GM12801 (cell line): ENCODE data around the gene PRKN.

ENCODE experiments used
- TF ChIP-seq, protein P1 (sequence below): IDR thresholded peaks from one replicate; pipeline ENCODE4 v1.5.1; 2011; ENCODE audit warnings: control low read depth; ENCODE audit not compliant: insufficient read length; ENCODE audit errors: extremely low read depth

PRKN gene

DNA sequence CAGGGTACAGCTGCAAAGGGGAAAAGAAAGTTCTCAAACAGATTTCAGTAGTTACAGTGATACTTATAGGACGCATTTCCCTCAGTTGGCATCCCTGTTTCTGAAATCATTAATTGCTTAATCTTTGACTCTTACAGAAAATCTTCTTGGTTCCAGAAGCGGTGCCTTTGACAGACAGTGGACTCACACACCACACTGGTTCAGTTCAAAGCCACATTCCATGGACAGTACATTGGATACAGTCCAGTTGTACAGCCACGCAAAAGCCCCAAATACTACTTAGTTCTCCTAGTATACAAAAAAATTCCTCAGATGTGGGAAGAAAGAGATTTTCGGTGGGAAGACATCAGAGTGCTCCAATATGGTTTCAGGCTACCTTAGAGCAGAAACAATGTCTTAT is 460.4 kb downstream of the PRKN start:
- TF ChIP-seq, protein P1, sequence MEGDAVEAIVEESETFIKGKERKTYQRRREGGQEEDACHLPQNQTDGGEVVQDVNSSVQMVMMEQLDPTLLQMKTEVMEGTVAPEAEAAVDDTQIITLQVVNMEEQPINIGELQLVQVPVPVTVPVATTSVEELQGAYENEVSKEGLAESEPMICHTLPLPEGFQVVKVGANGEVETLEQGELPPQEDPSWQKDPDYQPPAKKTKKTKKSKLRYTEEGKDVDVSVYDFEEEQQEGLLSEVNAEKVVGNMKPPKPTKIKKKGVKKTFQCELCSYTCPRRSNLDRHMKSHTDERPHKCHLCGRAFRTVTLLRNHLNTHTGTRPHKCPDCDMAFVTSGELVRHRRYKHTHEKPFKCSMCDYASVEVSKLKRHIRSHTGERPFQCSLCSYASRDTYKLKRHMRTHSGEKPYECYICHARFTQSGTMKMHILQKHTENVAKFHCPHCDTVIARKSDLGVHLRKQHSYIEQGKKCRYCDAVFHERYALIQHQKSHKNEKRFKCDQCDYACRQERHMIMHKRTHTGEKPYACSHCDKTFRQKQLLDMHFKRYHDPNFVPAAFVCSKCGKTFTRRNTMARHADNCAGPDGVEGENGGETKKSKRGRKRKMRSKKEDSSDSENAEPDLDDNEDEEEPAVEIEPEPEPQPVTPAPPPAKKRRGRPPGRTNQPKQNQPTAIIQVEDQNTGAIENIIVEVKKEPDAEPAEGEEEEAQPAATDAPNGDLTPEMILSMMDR: no peak

DNA sequence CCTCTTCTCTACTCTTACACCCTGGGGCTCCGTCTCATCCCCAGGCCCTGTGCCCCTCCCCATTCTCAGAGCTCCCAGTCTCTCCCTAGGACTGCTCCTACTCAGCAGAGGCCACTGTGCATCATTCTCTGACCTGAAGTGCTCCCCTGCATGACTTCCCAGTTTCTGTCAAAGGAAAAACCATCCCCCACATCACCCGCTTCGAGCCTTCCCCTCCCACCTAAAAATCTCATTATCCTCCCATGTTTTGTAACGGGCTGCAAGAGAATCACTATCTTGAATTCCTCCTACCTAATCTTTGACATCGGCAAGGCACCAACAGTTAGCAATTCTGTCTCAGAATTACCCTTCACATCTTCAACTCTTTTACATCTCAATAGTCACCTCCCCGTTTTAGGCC is 463.0 kb downstream of the PRKN start:
- TF ChIP-seq, protein P1: no peak

DNA sequence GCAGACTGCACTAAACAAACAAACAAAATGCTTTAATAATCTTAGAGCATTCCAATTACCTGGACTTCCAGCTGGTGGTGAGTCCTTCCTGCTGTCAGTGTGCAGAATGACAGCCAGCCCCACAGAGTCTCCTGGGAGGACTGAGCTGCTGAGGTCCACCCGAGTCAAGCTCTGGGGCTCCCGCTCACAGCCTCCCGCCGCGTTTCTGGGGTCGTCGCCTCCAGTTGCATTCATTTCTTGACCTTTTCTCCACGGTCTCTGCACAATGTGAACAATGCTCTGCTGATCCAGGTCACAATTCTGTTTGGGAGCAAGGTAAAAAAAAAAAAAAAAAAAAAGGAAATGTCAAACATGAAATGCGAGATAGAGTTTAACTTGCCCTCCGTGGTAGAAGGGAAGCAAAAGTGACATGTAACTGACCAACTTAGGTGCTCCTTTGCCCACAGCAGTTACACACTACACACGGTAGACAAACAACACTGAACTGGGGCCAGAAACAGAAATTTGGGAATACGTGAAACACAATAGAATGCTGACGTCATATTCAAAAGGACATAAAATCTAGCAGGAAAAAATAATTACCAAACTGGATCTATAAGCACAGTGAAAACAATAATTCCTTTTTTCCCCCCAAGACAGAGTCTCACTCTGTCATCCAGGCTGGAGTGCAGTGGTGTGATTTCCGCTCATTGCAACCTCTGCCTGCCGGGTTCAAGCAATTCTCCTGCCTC is 464.9 kb downstream of the PRKN start:
- TF ChIP-seq, protein P1: no peak

DNA sequence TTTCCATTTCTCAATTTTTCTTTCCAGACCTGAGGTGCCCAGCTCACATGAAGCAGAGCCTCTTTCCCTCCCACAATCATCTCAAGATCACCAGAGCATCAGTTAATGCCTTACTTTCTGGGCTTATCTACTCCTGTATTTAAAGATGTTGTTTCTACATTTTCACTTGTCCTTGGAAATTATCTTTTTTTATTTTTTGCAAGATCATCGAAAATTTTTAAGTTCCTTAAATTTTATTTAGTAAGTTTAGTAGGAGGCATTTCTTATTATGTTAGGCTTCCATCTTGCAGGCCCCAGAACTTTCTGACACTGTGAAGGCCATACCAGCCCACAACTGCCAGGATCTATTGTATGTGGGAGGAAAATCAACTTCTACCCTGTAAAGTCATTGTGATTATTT is 466.0 kb downstream of the PRKN start:
- TF ChIP-seq, protein P1: no peak

DNA sequence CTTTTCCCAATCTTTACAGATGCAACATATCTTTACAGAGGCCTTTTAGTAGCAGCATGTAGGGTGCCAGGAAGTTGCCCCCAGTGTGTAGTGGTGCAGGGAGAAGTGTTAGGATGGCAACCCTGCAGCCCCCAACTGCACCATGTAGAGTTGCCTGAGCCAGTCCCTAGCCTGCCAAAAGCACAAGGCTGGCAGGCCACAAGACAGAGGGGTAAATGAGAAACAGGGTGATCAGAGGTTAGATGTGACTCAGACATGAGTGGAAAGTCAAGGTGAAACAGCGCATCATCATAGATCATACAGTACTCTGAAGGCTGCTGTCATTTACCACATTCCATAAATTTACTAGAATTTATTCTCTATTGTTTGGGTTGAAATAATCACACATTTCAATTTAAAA is 467.5 kb downstream of the PRKN start:
- TF ChIP-seq, protein P1: no peak

DNA sequence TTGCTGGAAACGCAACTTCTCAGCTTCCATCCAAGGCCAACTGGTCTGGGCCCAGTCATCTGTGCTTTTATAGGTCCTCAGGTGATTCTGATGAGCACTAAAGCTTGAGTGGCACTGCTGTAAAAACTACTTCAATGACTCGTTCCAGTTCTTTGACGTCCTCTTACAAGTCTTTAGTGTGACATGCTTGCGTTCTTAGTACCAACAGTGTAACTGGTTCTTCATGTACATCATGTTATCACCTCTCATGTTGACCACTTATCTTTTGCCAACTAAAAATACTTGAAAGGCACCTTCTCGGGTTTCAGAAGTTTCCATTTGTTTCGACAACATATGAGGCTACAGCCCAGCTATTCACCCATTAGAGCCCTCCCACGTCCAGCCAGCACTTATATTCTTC is 468.9 kb downstream of the PRKN start:
- TF ChIP-seq, protein P1: no peak

DNA sequence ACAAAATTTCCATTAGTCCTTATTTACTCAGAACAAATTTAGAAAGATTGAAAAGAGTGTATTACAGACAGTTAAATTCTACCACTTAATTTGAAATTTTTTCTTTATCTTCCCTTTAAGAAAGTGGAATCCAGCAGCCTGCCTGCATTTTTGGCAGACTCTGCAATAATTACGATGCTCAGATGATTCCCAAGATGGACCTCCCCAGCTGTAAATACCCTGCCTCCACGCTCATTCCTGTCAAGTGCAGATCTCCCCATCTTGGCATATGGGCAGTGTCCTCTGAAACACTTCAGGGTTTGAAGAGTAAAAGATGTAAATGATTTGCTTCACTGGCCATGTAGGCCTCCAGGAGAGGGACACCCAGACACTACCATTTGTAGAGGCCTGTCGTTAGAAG is 471.2 kb downstream of the PRKN start:
- TF ChIP-seq, protein P1: no peak

DNA sequence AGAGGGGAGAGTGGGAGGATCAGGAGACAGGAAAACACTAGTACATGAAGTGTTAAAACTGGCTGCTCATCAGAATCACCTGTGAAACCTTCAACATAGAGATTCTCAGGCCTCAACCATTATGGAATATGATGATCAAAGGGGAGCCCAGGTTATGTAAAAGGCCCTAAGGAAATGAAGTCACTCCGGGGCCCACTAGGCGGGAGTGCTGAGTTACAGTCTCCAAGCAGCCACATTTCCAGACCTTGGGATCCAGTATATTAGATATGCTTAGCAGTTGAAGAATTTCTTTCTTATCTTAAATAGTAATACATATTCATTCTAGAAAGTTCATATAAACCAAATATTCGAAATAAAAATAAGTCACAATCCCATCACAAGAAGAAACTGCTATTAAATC is 476.3 kb downstream of the PRKN start:
- TF ChIP-seq, protein P1: no peak
